ENCODE results near the gene SSBP3.

Gene SSBP3

GRCh38 chr1:54204199-54204598, 202.0 kb downstream of the SSBP3 start:
- no peak for DNase-seq

GRCh38 chr1:54200519-54200997, 205.6 kb downstream of the SSBP3 start:
- DNase-seq = no peak

DNA sequence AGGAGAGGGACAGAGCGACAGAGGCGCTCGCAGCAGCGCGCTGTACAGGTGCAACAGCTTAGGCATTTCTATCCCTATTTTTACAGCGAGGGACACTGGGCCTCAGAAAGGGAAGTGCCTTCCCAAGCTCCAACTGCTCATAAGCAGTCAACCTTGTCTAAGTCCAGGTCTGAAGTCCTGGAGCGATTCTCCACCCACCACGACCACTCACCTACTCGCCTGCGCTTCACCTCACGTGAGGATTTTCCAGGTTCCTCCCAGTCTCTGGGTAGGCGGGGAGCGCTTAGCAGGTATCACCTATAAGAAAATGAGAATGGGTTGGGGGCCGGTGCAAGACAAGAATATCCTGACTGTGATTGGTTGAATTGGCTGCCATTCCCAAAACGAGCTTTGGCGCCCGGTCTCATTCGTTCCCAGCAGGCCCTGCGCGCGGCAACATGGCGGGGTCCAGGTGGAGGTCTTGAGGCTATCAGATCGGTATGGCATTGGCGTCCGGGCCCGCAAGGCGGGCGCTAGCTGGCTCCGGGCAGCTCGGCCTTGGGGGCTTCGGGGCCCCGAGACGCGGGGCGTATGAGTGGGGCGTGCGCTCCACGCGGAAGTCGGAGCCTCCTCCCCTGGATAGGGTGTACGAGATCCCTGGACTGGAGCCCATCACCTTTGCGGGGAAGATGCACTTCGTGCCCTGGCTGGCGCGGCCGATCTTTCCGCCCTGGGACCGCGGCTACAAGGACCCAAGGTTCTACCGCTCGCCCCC, 206.3 kb downstream of the SSBP3 start, which contains the start of the genes CYB5RL and MRPL37:
Gene CYB5RL (minus strand): TSS at position 266 of the 754 bp plus-strand sequence. CDS start 4,414 bp downstream, outside the sequence.
Gene MRPL37 (plus strand): TSS at position 403 of the 754 bp plus-strand sequence. CDS start 77 bp downstream, at position 480.
- peak; percentile 87 to 95 for DNase-seq

- no peak for DNase-seq
These were observed 206.9 kb downstream of the SSBP3 start for GRCh38 chr1:54199151-54199764.

DNA sequence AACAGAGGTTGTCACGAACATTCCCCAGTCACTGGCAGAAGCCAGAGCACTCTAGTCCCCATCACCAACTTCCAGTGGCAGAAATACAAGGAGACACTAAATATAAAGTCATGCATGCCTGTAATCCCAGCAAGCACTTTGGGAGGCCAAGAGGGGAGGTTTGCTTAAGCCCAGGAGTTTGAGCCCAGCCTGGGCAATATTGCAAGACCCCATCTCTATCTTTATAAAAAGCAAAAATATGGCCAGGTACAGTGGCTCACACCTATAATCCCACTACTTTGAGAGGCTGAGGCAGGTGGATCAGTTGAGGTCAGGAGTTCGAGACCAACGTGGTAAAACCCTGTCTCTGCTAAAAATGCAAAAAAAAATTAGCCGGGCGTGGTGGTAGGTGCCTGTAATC, 212.7 kb downstream of the SSBP3 start:
- no peak for DNase-seq

GRCh38 chr1:54191525-54191924, 214.7 kb downstream of the SSBP3 start:
- no peak for DNase-seq

DNA sequence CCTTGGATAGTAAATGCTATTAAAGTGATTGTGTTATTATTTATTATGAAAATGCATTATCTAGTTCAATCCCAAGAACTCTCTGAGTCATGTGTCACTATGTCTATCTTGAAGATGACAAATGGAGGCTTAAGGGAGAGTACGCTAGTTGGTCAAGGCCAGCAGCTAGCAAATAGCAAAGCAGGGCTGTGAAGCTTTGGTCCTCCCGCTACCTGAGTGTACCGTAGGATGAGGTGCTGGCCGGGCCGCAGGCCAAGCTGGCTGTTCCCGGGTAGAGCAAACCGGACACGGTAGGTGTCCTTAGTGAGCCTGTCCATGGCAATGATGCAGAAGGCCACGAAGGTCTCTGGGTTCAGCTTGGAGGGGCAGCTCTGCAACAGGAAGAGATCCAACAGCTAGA, 215.7 kb downstream of the SSBP3 start:
- no peak for DNase-seq

- DNase-seq = no peak
These were observed 217.9 kb downstream of the SSBP3 start for GRCh38 chr1:54188291-54188690.

DNA sequence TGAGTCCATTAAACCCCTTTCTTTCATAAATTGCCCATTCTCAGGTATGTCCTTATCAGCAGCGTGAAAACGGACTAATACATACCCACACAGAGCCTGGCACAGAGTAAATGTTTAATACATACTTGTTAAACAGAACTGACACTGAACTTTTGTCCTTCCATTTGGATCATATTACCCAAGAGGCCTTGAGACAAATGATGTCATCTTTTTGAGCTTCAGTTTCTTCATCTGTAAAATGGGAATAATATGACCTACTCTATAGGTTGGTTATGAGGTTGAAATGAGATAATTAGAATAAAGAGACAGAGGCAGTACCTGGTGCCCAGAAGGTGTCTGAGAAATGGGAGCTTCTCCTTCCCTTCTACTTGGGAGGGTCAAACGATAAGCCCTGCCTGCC, 220.1 kb downstream of the SSBP3 start:
- no peak for DNase-seq

DNA sequence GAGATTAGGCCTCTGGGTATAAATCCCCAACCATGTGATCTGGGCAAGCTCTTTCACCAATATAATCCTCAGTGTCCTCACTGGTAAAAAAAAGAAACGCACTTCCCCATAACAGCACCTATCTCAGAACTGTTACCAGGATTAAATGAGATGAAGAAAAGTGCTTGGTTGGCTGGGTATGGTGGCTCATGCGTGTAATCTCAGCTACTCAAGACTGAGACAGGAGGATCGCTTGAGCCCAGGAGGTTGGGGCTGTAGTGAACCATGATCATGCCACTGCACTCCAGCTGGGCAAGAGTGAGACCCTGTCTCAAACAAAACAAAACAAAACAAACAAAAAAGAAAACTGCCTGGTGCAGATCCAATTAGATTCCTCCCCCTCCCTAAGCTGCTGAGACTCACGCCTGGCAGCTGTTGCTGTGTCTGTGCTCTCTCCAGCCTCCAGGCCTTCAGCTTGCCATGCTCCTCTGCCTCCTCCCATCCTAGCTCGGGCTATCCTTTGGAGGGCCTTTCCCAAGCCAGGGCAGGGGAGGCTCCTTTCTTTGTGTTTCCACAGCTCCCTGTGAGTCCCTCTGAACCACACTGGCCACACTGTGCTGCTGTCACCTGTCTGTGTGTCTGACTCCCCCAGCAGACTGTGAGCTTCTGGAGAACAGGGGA, 225.4 kb downstream of the SSBP3 start:
- DNase-seq = no peak

DNA sequence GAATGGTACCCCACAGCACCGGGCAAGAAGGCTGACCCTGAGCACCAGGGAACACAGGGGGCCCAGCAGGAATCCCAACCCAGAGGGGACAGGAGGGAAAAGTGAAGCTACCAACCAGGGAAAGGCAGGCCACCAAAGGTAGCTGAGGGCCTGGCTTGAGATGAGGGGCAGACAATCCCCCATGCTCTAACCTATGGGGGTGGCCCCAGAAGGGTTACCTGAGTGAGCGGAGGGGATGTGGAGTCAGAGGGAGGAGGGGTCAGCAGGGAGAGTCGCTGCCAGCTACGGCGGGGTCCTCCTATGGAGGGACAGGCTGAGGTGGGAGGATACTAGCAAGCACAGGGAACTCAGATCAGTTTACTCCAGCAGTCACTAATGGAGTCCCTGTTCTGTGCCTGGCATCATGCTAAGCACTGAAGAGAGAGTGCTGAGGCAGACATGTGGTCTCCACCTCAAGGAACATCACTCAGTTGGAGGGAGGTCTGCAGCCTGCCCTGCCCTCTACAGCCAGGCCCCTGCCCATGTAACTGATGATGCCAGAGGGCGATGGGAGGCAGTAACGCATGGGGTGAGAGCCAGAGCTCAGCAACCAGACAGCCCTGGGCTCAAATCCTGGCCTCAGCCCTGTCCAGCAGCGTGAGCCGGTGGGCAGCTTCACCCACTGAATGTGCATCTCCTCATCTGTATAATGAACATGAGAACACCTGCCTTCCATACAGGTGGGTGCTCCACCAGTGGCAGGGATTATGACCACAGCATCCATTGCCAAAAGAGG, 227.7 kb downstream of the SSBP3 start:
- no peak for DNase-seq

GRCh38 chr1:54177726-54178125, 228.5 kb downstream of the SSBP3 start:
- no peak for DNase-seq

- no peak for DNase-seq
These were observed 229.4 kb downstream of the SSBP3 start for GRCh38 chr1:54176621-54177327.
